Neural cell (in vitro differentiated cells): ENCODE results near the gene SH3PXD2A. TPM values are rescaled to one million over a fixed set of nuclear protein-coding genes. Genes with fewer than 3 reads are reported as not detected.

Experiments
- H2AFZ ChIP-seq: fragments of 200-600, 300-800 bp; sonication (generic), shearing (Covaris generic); 2 replicates; pipeline ENCODE4 v1.6.0; 2014; ENCODE audit warnings: low read depth, mild to moderate bottlenecking, antibody characterized with exemption, low read length, moderate library complexity
- H3F3A ChIP-seq: fragments of 200-600 bp; shearing (Covaris generic); 2 replicates; pipeline ENCODE4 v1.6.1; 2016; ENCODE audit warnings: mild to moderate bottlenecking, moderate library complexity, mixed read lengths, antibody characterized with exemption, low read length; ENCODE audit not compliant: insufficient read depth, poor library complexity, severe bottlenecking
- H3K27ac ChIP-seq: fragments of 200-600, 300-800 bp; sonication (generic), shearing (Covaris generic); 2 replicates; pipeline ENCODE4 v1.5.1; 2014; ENCODE audit warnings: mild to moderate bottlenecking, low read length, moderate library complexity
- H3K27me3 ChIP-seq: fragments of 300-800, 200-600 bp; sonication (generic), shearing (Covaris generic); 2 replicates; pipeline ENCODE4 v1.6.0; 2014; ENCODE audit warnings: mild to moderate bottlenecking, low read depth, low read length, moderate library complexity; ENCODE audit not compliant: insufficient read depth
- H3K36me3 ChIP-seq: fragments of 300-800, 200-600 bp; sonication (generic), shearing (Covaris generic); 2 replicates; pipeline ENCODE4 v1.5.1; 2014; ENCODE audit warnings: mild to moderate bottlenecking, antibody characterized with exemption, low read length, moderate library complexity; ENCODE audit not compliant: insufficient read depth
- H3K4me2 ChIP-seq: fragments of 300-800, 200-600 bp; sonication (generic), shearing (Covaris generic); 2 replicates; pipeline ENCODE4 v1.6.0; 2014; ENCODE audit warnings: mild to moderate bottlenecking, low read length
- H3K4me3 ChIP-seq: fragments of 300-800, 200-600 bp; sonication (generic), shearing (Covaris generic); 2 replicates; pipeline ENCODE4 v1.5.1; 2014; ENCODE audit warnings: mild to moderate bottlenecking, low read length, moderate library complexity
- H3K79me2 ChIP-seq: fragments of 200-600 bp; shearing (Covaris generic); replicated peaks from 2 replicates; pipeline ENCODE4 v1.6.0; 2014; ENCODE audit warnings: mild to moderate bottlenecking, low read length, moderate library complexity; ENCODE audit not compliant: insufficient read depth
- H3K9ac ChIP-seq: fragments of 300-800, 200-600 bp; sonication (generic), shearing (Covaris generic); 2 replicates; pipeline ENCODE4 v1.6.1; 2016; ENCODE audit warnings: mild to moderate bottlenecking, low read length, mixed read lengths
- H3K9me2 ChIP-seq: fragments of 200-600 bp; shearing (Covaris generic); 2 replicates; pipeline ENCODE4 v1.6.1; 2016; ENCODE audit warnings: mild to moderate bottlenecking, low read length, mixed read lengths; ENCODE audit not compliant: insufficient read depth
- H3K9me3 ChIP-seq: fragments of 200-600, 300-800 bp; sonication (generic), shearing (Covaris generic); 2 replicates; pipeline ENCODE4 v1.6.1; 2016; ENCODE audit warnings: mild to moderate bottlenecking, mixed run types, low read length, moderate library complexity, mixed read lengths
- H4K20me1 ChIP-seq: fragments of 200-600 bp; shearing (Covaris generic); 2 replicates; pipeline ENCODE4 v1.6.1; 2016; ENCODE audit warnings: mild to moderate bottlenecking, mixed run types; ENCODE audit not compliant: insufficient read depth
- EP300 ChIP-seq: fragments of 450-650 bp; conservative IDR thresholded peaks from 2 replicates; pipeline ENCODE4 v1.6.1; 2014; ENCODE audit warnings: antibody characterized with exemption, mild to moderate bottlenecking, moderate library complexity; ENCODE audit not compliant: poor library complexity, severe bottlenecking
- MXI1 ChIP-seq: fragments of 450-650 bp; conservative IDR thresholded peaks from 2 replicates; pipeline ENCODE4 v1.6.1; 2014; ENCODE audit warnings: antibody characterized with exemption, mild to moderate bottlenecking; ENCODE audit not compliant: poor library complexity, severe bottlenecking
- POLR2AphosphoS5 ChIP-seq: IDR thresholded peaks from 2 replicates; pipeline ENCODE4 v1.6.1; 2012
- RAD21 ChIP-seq: fragments of 450-650 bp; conservative IDR thresholded peaks from 2 replicates; pipeline ENCODE4 v1.6.1; 2014; ENCODE audit warnings: antibody characterized with exemption, mild to moderate bottlenecking, moderate library complexity
- SMC3 ChIP-seq: fragments of 450-650 bp; conservative IDR thresholded peaks from 2 replicates; pipeline ENCODE4 v1.6.1; 2014; ENCODE audit warnings: antibody characterized with exemption, mild to moderate bottlenecking, moderate library complexity; ENCODE audit not compliant: poor library complexity
- TAF1 ChIP-seq: IDR thresholded peaks from 2 replicates; pipeline ENCODE4 v1.6.1; 2012; ENCODE audit warnings: low read depth
- polyA plus RNA-seq: library from polyadenylated mRNA; depleted of rRNA; stranded (reverse); fragments of >200 nt; gene quantifications from 2 replicates; pipeline ENCODE4 v1.2.3, GENCODE V29; 2014
- TF ChIP-seq, protein P1 (sequence below): fragments of 450-650 bp; IDR thresholded peaks from 2 replicates; pipeline ENCODE4 v1.5.1; 2014; ENCODE audit warnings: antibody characterized with exemption, mild to moderate bottlenecking, moderate library complexity; ENCODE audit not compliant: poor library complexity, severe bottlenecking
- TF ChIP-seq, protein P2 (sequence below): IDR thresholded peaks from 2 replicates; pipeline ENCODE4 v1.6.1; 2012; ENCODE audit warnings: borderline replicate concordance

Gene SH3PXD2A
- polyA plus RNA-seq, 1 donor from 2014 or later, result 5.2 TPM

DNA sequence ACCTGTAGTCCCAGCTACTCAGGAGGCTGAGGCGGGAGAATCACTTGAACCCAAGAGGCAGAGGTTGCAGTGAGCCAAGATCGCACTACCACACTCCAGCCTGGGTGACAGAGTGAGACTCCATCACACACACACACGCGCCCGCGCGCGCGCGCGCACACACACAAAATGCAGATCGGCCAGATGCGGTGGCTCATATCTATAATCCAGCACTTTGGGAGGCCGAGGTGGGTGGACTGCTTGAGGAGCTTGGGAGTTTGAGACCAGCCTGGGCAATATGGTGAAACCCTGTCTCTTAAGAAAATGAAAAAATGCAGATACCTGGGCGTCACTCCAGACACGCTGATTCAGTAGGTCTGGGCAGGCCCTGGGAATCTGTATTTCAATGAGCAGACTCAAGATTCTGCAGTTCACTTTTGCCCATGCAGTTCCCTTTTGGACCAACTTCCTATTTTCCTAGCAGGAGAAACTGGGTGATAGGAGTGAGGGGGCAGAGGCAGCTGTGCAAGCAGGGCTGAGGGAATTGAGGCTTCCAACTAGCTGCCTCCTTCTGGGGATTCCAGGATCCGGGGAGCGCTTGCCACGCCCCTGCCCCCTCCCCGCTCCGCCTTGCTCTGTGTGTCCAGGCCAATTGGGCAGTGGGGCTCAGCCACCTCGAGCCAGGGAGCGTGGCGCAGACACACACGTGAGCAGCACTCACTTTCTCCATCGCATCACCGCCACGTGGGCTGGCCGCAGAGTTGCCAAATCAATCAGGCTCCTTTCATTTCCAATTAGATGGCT lies 173.6 kb downstream of the SH3PXD2A start:
- no peak overlapping the region for H3K27ac ChIP-seq
- TF ChIP-seq MXI1, result no peak
- TF ChIP-seq, protein P1, sequence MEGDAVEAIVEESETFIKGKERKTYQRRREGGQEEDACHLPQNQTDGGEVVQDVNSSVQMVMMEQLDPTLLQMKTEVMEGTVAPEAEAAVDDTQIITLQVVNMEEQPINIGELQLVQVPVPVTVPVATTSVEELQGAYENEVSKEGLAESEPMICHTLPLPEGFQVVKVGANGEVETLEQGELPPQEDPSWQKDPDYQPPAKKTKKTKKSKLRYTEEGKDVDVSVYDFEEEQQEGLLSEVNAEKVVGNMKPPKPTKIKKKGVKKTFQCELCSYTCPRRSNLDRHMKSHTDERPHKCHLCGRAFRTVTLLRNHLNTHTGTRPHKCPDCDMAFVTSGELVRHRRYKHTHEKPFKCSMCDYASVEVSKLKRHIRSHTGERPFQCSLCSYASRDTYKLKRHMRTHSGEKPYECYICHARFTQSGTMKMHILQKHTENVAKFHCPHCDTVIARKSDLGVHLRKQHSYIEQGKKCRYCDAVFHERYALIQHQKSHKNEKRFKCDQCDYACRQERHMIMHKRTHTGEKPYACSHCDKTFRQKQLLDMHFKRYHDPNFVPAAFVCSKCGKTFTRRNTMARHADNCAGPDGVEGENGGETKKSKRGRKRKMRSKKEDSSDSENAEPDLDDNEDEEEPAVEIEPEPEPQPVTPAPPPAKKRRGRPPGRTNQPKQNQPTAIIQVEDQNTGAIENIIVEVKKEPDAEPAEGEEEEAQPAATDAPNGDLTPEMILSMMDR, result no peak
- TF ChIP-seq RAD21, result no peak
- TF ChIP-seq POLR2AphosphoS5, result no peak
- TF ChIP-seq, protein P2, sequence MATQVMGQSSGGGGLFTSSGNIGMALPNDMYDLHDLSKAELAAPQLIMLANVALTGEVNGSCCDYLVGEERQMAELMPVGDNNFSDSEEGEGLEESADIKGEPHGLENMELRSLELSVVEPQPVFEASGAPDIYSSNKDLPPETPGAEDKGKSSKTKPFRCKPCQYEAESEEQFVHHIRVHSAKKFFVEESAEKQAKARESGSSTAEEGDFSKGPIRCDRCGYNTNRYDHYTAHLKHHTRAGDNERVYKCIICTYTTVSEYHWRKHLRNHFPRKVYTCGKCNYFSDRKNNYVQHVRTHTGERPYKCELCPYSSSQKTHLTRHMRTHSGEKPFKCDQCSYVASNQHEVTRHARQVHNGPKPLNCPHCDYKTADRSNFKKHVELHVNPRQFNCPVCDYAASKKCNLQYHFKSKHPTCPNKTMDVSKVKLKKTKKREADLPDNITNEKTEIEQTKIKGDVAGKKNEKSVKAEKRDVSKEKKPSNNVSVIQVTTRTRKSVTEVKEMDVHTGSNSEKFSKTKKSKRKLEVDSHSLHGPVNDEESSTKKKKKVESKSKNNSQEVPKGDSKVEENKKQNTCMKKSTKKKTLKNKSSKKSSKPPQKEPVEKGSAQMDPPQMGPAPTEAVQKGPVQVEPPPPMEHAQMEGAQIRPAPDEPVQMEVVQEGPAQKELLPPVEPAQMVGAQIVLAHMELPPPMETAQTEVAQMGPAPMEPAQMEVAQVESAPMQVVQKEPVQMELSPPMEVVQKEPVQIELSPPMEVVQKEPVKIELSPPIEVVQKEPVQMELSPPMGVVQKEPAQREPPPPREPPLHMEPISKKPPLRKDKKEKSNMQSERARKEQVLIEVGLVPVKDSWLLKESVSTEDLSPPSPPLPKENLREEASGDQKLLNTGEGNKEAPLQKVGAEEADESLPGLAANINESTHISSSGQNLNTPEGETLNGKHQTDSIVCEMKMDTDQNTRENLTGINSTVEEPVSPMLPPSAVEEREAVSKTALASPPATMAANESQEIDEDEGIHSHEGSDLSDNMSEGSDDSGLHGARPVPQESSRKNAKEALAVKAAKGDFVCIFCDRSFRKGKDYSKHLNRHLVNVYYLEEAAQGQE, result no peak
- no peak for TF ChIP-seq TAF1
- TF ChIP-seq SMC3, result no peak
- TF ChIP-seq EP300, result no peak

GRCh38 chr10:103680869-103681236 lies 174.5 kb downstream of the SH3PXD2A start:
- Histone ChIP-seq H3K9ac (no peak overlapping the region), H3K27ac (no peak overlapping the region), H3K9me2 (no peaks in the 10 kb centered on the region), H3K36me3 (no peaks in the 10 kb centered on the region), H2AFZ (no peak overlapping the region), H3K4me2 (no peak overlapping the region), H4K20me1 (no peaks in the 10 kb centered on the region), H3K4me3 (no peak overlapping the region), H3K27me3 (no peaks in the 10 kb centered on the region), H3F3A (no peaks in the 10 kb centered on the region), H3K9me3 (no peaks in the 10 kb centered on the region), H3K79me2 (no peaks in the 10 kb centered on the region)
- no peak for TF ChIP-seq POLR2AphosphoS5
- TF ChIP-seq RAD21, result no peak

More for the DNA sequence above, 173.6 kb downstream of the SH3PXD2A start:
- Histone ChIP-seq H3K79me2 (no peaks in the 10 kb centered on the region), H3K9me3 (no peaks in the 10 kb centered on the region), H3K9ac (no peak overlapping the region), H3K4me3 (no peak overlapping the region), H3F3A (no peaks in the 10 kb centered on the region), H3K4me2 (no peak overlapping the region), H3K9me2 (no peaks in the 10 kb centered on the region), H3K27me3 (no peaks in the 10 kb centered on the region), H2AFZ (no peak overlapping the region), H3K36me3 (no peaks in the 10 kb centered on the region), H4K20me1 (no peaks in the 10 kb centered on the region)
